ENCODE results near the gene MCF2L.
"Not testable (repeated sequence)": the region's sequence is repeated elsewhere in the genome, so short reads cannot be mapped to it uniquely, and the experiment has no call there.

The MCF2L gene

DNA sequence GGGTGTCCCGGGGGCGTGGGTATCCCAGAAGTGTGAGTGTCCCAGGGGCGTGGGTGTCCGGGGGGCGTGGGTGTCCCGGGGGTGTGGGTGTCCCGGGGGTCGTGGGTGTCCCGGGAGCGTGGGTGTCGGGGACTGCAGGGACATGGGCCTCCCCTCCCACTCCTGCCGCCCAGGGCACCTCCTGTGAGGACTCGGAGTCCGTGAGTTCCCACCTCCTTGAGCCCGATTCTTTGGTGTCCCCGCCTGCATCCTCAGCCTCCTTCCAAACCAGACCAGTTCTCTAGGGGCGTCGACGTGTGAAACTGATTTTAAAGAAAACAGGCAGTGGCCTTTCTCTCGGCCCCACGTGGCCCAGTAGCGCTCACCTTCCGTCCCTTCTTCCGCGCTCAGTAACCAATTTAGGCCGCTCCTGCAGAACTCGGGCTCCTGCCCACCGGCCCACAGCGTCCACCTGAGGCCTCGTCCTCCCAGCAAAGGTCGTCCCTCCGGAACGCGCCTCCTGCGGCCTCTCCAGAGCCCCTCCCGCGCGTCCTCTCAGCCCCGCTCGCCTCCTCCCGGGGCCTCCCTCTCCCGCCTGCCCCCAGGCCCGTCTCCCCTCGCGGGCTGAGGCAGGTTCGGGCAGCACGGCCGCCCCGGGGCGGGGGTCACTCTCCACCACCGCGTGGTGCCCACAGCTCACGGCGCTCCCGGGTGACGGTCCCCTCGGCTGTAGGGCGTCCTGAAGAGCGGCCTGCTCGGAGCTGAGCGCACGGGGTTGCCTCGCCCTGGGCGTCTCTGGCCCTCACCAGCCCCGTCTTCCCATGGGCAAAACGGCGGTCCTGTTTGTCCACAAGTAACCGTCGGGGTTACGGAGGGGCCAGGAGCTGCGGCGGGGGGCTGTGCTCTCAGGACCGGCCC lies 140.4 kb downstream of the MCF2L start:
- TF ChIP-seq POLR2AphosphoS5 (IDR thresholded peaks at IDR 0.05; ENCODE audit: low read depth, low read length) (no peak), POLR2A (IDR thresholded peaks at IDR 0.05; ENCODE audit: low read depth, low read length) (no peak), TAF1 (IDR thresholded peaks at IDR 0.05; ENCODE audit: borderline replicate concordance, low read depth, low read length) (no peak)
- FAIRE-seq (no peak), DNase-seq (ENCODE audit: insufficient read length) (no peak)

DNA sequence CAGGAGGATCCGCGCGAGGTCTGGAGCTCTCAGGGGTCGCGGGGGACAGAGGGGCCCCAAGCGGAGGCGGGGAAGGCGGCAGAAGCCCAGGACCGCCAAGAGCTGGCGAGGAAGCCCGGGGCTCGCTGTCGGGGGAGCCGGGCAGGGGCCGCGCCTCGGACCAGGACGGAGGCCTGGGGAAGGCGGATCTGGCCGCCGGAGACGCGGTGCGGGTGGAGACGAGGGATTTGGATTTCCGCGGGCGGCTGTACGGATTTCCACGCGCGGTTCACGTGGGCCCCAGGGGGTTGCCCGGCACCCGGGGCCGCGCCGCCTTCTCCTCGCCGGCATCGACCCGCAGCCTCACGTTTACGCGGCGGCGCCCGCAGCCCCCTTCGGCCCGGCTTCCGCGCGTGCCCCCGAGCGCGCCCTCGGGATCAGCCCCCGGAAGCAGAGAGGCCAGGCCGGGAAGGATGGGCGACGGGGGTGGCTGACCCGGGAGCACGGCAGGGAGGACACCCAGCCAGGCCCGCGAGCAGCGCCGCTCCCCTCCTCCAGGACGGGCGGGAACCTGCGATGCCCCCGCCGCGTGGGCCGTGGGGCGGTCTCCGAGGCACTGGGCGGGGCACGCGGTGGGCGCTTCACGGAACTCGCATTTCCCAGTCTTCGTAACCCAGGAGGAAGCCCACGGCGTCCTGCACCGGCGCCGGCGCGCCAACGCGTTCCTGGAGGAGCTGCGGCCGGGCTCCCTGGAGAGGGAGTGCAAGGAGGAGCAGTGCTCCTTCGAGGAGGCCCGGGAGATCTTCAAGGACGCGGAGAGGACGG lies 141.2 kb downstream of the MCF2L start:
- TF ChIP-seq POLR2A (IDR thresholded peaks at IDR 0.05; ENCODE audit: low read depth, low read length) (no peak), TAF1 (IDR thresholded peaks at IDR 0.05; ENCODE audit: borderline replicate concordance, low read depth, low read length) (no peak), POLR2AphosphoS5 (IDR thresholded peaks at IDR 0.05; ENCODE audit: low read depth, low read length) (no peak)
- FAIRE-seq (no peak), DNase-seq (ENCODE audit: insufficient read length) (no peak)

DNA sequence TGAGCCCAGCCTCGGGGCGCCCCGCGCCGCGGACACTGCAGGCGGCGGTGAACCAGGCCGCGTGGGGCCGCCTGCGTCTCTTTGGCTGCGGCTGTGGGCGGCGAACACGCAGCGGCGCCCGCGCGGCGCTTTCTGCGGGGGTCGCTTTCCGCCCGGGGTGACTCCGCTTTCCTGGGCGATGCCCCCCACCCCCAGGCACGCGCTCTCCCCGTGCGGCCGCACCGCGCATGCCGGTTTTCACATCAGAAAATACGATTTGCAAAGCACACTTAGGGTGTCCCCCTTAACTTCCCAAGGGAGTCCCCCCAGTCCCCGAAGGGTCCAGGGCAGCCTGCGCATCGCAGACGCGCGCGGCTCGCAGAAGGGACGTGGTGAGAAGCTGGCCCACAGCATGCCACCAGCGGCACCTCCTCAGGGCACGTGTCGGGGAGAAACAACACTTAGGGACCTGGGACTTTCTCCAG lies 141.9 kb downstream of the MCF2L start:
- FAIRE-seq, result no peak
- no peak for DNase-seq (ENCODE audit: insufficient read length)

DNA sequence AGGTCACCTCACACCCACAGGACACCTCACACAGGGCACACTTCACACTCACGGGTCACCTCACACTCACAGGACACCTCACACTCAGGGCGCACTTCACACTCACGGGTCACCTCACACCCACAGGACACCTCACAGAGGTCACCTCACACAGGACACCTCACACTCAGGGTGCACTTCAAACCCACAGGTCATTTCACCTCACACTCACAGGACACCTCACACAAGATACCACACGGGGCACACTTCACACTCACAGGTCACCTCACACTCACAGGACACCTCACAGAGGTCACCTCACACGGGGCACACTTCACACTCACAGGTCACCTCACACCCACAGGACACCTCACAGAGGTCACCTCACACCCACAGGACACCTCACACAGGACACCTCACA lies 142.8 kb downstream of the MCF2L start:
- not testable (repeated sequence) for DNase-seq (ENCODE audit: insufficient read length); FAIRE-seq

More for the DNA sequence above, 141.9 kb downstream of the MCF2L start:
- TF ChIP-seq POLR2AphosphoS5 (IDR thresholded peaks at IDR 0.05; ENCODE audit: low read depth, low read length) (no peak), TAF1 (IDR thresholded peaks at IDR 0.05; ENCODE audit: borderline replicate concordance, low read depth, low read length) (no peak), POLR2A (IDR thresholded peaks at IDR 0.05; ENCODE audit: low read depth, low read length) (no peak)

DNA sequence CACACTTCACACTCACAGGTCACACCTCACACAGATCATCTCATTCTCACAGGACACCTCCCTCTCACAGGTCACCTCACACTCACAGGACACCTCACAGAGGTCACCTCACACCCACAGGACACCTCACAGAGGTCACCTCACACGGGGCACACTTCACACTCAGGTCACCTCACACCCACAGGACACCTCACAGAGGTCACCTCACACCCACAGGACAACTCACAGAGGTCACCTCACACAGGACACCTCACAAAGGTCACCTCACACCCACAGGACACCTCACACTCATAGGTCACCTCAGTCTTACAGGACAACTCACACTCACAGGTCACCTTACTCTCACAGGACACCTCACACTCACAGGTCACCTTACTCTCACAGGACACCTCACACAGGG lies 143.5 kb downstream of the MCF2L start:
- not testable (repeated sequence) for FAIRE-seq; DNase-seq (ENCODE audit: insufficient read length)

DNA sequence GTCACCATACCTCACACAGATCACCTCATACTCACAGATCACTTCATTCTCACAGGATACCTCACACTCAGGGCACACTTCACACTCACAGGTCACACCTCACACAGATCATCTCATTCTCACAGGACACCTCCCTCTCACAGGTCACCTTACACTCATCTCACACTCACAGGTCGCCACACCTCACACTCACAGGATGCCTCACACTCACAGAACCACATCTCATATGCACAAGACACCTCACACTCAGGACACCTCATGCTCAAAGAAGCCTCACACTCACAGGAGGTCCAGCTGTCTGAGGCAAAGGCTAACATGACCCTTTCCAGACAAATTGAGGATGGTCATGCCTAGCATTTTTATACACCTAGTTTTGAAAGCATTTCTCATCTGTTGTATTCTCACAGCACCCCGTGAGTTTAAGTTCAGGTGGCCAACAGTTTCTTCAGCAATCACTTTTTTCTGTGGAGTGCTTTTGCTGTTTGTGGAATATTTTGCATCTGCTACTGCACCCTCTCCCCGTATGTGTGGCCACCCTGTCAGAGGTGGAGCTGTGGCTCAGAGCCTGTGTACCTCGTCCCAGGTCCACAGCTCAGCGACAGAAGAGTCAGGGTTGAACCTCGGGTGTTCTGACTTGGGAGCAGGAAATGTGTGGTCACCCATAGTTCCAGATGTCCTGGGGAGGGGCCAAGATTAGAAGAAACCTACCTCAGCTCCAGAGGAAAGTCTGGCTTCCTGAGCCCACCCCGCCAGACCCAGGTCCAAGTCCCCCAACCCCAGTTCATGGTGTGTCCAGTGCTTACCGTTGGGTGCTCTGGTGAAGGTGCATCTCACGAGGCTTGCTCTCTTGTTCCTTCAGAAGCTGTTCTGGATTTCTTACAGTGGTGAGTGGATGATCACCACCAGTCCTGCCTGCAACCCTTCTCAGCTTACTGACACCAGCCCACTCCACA lies 144.2 kb downstream of the MCF2L start:
- FAIRE-seq (no peak), DNase-seq (ENCODE audit: insufficient read length) (no peak)

DNA sequence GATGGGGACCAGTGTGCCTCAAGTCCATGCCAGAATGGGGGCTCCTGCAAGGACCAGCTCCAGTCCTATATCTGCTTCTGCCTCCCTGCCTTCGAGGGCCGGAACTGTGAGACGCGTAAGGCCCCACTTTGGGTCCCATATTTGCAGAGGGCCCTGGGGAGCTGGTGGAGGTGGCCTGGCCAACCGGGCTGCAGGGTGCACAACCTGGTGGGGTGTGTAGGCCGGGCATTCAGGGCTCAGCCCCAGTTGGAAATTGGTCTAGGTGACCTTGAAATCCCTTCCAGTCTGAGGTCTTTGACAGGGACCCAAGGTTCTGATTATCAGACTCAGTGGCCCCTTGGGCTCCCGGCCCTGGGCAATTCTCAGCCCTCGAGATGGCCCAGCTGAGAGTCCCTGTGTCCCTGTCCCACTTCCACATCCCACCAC lies 144.8 kb downstream of the MCF2L start:
- DNase-seq (ENCODE audit: insufficient read length) (no peak), FAIRE-seq (no peak)
- no peak for TF ChIP-seq POLR2A (IDR thresholded peaks at IDR 0.05; ENCODE audit: low read depth, low read length)
- TF ChIP-seq TAF1 (IDR thresholded peaks at IDR 0.05; ENCODE audit: borderline replicate concordance, low read depth, low read length), result no peak

More for the DNA sequence above, 144.2 kb downstream of the MCF2L start:
- TF ChIP-seq POLR2A (IDR thresholded peaks at IDR 0.05; ENCODE audit: low read depth, low read length) (no peak), TAF1 (IDR thresholded peaks at IDR 0.05; ENCODE audit: borderline replicate concordance, low read depth, low read length) (no peak), POLR2AphosphoS5 (IDR thresholded peaks at IDR 0.05; ENCODE audit: low read depth, low read length) (no peak)

DNA sequence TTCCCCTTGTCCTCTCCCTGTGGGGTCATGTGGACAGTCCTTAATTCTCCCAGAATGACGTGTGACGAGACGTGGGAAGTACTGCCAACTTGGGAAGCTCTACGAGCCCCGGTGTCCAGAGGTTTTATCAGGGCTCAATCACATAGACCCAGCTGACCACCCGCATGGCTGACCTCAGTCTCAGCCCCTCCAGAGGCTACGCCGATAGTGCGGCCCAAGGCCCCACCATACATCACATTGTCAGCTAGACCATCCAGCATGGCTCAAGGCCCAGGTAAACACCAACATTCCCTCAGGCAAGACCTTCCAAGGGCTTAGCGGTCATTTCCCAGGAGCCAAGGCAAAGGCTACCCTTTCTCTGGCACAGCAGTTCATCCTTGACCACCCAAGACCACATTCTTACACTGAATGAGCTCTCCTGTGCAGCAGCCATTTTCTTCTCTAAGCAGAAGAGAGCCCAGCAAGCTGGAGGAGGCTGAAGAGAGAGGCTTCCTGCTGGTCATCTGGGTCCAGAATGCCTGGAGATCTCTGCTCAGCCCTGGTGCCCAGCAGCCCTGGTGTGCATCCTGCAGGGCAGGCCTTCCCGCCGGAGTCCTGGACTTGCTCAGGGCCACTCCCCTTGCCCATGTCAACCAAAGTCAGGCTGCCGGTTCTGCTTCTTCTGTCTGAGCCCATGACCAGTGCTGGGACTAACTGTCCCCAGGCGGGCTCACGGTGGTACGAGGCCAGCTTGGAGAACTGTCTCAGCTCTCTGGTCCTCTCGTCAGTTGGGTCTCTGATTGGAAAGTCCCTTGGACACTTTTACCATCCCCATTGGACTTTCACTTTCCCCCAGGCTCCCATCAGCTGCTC lies 145.7 kb downstream of the MCF2L start:
- TF ChIP-seq POLR2A (IDR thresholded peaks at IDR 0.05; ENCODE audit: low read depth, low read length) (no peak), POLR2AphosphoS5 (IDR thresholded peaks at IDR 0.05; ENCODE audit: low read depth, low read length) (no peak), TAF1 (IDR thresholded peaks at IDR 0.05; ENCODE audit: borderline replicate concordance, low read depth, low read length) (no peak)
- no peak for DNase-seq (ENCODE audit: insufficient read length)
- no peak for FAIRE-seq

DNA sequence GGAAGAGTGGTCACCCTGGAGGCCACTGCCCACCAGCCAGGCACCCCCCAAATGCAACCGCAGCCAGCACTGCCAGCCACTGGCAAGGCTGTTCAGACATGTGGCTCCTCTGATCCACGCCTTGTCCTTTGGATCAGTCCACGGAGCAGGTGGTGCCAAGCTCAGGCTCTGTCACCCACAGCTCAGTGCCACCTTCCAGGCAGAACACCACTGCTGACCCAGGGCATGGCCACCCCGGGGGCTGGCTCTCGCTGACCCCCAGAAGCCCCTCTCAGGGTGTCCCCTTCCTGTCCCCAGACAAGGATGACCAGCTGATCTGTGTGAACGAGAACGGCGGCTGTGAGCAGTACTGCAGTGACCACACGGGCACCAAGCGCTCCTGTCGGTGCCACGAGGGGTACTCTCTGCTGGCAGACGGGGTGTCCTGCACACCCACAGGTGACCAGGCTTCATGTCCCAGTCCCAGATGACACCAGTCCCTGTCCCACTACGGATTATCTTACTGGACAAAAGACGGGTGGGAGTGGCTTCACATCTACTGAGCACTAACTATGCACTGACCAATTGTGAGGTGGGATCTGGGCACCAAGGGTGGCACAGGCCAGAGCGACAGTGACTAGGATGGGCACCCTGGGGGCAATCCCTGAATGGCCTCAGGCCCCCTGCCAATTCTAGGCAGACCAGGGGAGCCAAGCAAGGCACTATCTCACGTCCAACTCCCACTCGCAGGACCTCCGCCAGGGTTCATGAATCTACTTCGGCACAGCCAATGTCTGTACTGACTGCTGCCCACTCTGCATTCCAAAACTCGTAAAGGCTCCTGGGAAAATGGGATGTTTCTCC lies 146.6 kb downstream of the MCF2L start:
- TF ChIP-seq POLR2A (IDR thresholded peaks at IDR 0.05; ENCODE audit: low read depth, low read length) (no peak), TAF1 (IDR thresholded peaks at IDR 0.05; ENCODE audit: borderline replicate concordance, low read depth, low read length) (no peak), POLR2AphosphoS5 (IDR thresholded peaks at IDR 0.05; ENCODE audit: low read depth, low read length) (no peak)
- FAIRE-seq (no peak), DNase-seq (ENCODE audit: insufficient read length) (no peak)
